GM19025 (cell line): ENCODE results near the gene LCE2A.
"Not testable (repeated sequence)": the region's sequence is repeated elsewhere in the genome, so short reads cannot be mapped to it uniquely, and the experiment has no call there.

Experiments used
- ATAC-seq: cut with Tn5 transposase; IDR thresholded peaks from one replicate; pipeline ENCODE4 v1.9.1; 2021; ENCODE audit warnings: mild to moderate bottlenecking, low read depth, moderate library complexity; ENCODE audit not compliant: unreplicated experiment

The LCE2A gene

GRCh38 chr1:152697701-152698600, at the start of gene LCE2A:
Gene LCE2A, plus strand, starts transcription at chr1:152698345. Its CDS starts 557 bp downstream, at chr1:152698902.
- no peak for ATAC-seq

- ATAC-seq = no peak
Measured at GRCh38 chr1:152654110-152654509, 44.0 kb upstream of the LCE2A start.

GRCh38 chr1:152656459-152656858, 41.7 kb upstream of the LCE2A start:
- ATAC-seq = no peak

GRCh38 chr1:152657677-152658076, 40.5 kb upstream of the LCE2A start:
- ATAC-seq = no peak

GRCh38 chr1:152658649-152659048, 39.5 kb upstream of the LCE2A start:
- no peak for ATAC-seq

GRCh38 chr1:152663098-152663497, 35.0 kb upstream of the LCE2A start, which contains the start of gene LCE2D:
Gene LCE2D, plus strand, starts transcription at chr1:152663380. Its CDS starts 726 bp downstream, at chr1:152664106.
- no peak for ATAC-seq

GRCh38 chr1:152666171-152666570, 32.0 kb upstream of the LCE2A start:
- ATAC-seq = not testable (repeated sequence)

GRCh38 chr1:152667648-152668047, 30.5 kb upstream of the LCE2A start:
- ATAC-seq = no peak

GRCh38 chr1:152673016-152673415, 25.1 kb upstream of the LCE2A start:
- ATAC-seq = no peak

- ATAC-seq = not testable (repeated sequence)
Measured at GRCh38 chr1:152674983-152675382, 23.2 kb upstream of the LCE2A start, which contains the start of gene LCE2C. Gene LCE2C, plus strand, starts transcription at chr1:152675279. Its CDS starts 737 bp downstream, at chr1:152676016.

GRCh38 chr1:152679459-152679858, 18.7 kb upstream of the LCE2A start:
- no peak for ATAC-seq

- no peak for ATAC-seq
Measured at GRCh38 chr1:152681616-152682015, 16.5 kb upstream of the LCE2A start.

- no peak for ATAC-seq
Measured at GRCh38 chr1:152683846-152684245, 14.3 kb upstream of the LCE2A start.

GRCh38 chr1:152685823-152686222, 12.3 kb upstream of the LCE2A start, which contains the start of gene LCE2B:
Gene LCE2B, plus strand, starts transcription at chr1:152686123. Its CDS starts 721 bp downstream, at chr1:152686844.
- not testable (repeated sequence) for ATAC-seq

GRCh38 chr1:152699746-152700145, 1.6 kb downstream of the LCE2A start:
- no peak for ATAC-seq

- no peak for ATAC-seq
Measured at GRCh38 chr1:152707860-152708259, 9.7 kb downstream of the LCE2A start, which contains the start of gene LCE4A. Gene LCE4A, plus strand, starts transcription at chr1:152708160. Its CDS starts 916 bp downstream, at chr1:152709076.

- ATAC-seq = no peak
Measured at GRCh38 chr1:152718238-152718637, 20.1 kb downstream of the LCE2A start.

- ATAC-seq = no peak
Measured at GRCh38 chr1:152725261-152725660, 27.1 kb downstream of the LCE2A start.

GRCh38 chr1:152728986-152729385, 30.8 kb downstream of the LCE2A start:
- no peak for ATAC-seq

GRCh38 chr1:152735648-152736047, 37.5 kb downstream of the LCE2A start:
- ATAC-seq = no peak

- no peak for ATAC-seq
Measured at GRCh38 chr1:152737997-152738396, 39.9 kb downstream of the LCE2A start.

- ATAC-seq = no peak
Measured at GRCh38 chr1:152739841-152740240, 41.7 kb downstream of the LCE2A start.
